D341Med (cell line): ENCODE data around the gene PHF14.
"Not testable (repeated sequence)": the region's sequence is repeated elsewhere in the genome, so short reads cannot be mapped to it uniquely, and the experiment has no call there.

Experiments
- DNase-seq: peaks from one replicate; pipeline ENCODE4 v3.0.0; 2012; ENCODE audit warnings: low spot score

Gene PHF14, protein sequence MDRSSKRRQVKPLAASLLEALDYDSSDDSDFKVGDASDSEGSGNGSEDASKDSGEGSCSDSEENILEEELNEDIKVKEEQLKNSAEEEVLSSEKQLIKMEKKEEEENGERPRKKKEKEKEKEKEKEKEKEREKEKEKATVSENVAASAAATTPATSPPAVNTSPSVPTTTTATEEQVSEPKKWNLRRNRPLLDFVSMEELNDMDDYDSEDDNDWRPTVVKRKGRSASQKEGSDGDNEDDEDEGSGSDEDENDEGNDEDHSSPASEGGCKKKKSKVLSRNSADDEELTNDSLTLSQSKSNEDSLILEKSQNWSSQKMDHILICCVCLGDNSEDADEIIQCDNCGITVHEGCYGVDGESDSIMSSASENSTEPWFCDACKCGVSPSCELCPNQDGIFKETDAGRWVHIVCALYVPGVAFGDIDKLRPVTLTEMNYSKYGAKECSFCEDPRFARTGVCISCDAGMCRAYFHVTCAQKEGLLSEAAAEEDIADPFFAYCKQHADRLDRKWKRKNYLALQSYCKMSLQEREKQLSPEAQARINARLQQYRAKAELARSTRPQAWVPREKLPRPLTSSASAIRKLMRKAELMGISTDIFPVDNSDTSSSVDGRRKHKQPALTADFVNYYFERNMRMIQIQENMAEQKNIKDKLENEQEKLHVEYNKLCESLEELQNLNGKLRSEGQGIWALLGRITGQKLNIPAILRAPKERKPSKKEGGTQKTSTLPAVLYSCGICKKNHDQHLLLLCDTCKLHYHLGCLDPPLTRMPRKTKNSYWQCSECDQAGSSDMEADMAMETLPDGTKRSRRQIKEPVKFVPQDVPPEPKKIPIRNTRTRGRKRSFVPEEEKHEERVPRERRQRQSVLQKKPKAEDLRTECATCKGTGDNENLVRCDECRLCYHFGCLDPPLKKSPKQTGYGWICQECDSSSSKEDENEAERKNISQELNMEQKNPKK

DNA sequence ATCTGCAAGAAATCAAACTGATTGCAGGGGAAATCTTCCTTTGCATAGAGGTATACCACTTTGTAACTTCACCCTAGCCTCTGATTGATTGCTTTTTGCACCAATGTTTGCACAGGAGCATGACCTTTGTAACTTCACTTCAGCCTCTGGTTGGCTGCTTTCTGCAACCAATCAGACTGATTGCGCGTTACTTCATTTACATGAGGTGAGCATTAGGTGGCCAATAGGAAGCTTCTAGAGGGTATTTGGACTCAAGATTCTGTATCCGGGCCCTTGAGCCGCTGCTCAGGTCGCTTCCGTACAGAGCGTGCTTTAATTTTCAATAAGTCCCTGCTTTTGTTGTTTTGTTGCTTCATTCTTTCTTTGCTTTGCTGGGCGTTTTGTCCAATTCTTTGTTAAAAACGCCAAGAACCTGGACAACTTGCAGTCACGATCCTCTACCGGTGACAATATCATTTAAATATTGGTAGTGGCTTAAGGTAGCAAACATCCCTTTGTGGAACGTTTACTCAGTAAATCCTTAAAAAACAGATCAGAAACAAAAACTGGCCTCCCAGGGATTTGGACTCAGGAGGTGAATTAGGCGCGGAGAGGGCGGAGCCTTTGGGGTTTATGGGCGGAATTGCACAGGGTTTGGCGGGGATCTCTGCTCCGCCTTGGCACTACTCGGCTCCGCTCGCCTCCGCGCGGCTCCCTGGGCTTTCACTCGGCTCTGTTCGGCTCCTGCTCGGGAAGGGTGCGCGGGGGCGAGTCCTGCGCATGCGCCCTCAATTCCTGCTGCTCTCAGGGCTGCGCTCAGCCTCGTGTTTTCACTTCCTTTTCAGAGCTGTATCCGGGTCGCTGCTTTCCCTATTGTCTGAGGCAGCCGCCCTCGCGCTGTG lies at the start of gene PHF14:
Gene PHF14, plus strand, starts transcription at position 812 of the 881 bp plus-strand sequence. CDS start 452 bp downstream, outside the sequence.
- peak; percentile 98 for DNase-seq

DNA sequence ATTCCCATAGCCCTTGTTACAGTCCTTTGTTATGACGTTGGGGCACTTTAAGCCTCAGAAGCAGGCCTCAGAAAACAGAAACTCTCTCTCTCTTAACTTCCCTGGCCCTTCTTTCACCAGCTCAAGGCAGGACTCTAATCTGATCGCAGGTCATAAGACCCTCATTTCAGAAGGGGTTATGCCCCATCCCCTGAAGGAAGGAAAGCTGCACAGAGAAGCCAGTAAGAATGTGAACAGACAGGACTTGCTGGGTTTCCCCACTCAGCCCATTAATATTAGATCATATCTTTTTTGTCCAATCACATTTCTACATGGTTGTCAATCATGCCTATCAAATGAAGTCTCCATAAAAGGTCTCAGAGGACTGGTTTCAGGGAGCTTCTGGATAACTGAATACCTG lies 49.3 kb upstream of the PHF14 start:
- no peak for DNase-seq

DNA sequence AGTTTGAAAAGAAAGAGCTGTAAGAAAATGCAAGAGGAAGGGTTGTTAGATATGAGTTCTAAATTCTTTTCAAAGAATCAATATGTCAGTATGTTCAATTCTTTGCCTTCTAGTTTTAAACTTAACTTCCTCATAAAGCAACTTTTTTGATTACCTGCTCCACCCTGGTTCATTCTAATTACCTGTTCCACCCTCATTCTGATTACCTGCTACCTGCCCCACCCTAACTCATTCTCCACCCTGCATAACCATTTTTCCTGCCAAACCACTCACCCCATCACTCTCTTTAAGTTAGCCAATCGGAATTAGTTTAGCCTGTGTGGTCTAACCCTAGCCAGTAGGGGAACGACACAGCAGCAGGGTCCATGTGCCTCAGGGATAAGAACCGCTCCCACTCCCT lies 45.5 kb upstream of the PHF14 start:
- not testable (repeated sequence) for DNase-seq

DNA sequence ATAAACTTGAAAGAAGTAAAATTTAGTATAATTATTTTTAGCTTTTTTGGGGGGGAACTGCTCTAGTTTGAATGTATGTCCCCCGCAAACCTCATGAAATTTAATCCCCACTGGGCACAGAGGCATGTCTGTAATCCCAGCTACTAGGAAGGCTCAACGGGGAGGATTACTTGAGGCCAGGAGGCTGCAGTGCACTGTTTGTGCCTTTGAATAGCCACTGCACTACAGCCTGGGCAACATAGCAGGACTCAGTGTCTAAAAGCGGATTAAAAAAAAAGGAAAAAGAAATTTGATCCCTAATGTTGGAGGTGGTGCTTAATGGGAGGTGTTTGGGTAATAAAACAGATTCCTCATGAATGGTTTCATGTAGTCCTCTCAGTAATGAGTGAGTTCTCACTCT lies 43.1 kb upstream of the PHF14 start:
- DNase-seq = no peak

DNA sequence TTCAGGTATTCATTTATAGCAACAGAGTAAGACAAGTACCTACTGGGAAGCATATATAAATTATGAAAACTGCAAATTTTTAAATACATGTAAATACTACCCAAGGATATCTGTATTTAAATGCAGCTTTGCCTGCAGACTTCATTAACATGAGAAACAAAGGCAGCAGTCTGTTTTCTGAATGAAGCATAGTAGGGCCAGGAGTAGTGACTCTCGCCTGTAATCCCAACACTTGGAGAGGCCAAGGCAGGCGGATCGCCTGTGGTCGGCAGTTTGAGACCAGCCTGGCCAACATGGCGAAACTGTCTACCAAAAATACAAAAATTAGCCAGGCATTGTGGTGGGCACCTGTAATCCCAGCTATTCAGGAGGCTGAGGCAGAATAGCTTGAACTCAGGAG lies 42.5 kb upstream of the PHF14 start:
- no peak for DNase-seq

DNA sequence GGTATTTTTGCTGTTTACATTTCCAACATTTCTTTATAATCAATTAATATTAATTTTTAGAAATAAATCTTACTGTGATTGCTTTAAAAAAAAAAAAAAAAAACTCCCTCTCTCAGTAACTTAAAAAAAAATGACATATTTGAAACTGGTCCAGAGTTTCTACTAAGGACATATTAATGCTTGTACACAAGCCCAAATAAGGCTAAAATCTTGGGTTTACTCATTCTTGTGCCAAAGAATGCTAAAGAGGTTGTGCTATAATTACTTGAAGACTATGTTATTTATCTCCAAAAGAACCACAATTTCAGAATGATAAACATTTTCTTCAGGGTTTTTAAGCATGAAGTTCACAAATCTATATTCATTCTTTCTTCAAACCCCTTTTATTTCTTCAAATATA lies 39.4 kb upstream of the PHF14 start:
- no peak for DNase-seq

DNA sequence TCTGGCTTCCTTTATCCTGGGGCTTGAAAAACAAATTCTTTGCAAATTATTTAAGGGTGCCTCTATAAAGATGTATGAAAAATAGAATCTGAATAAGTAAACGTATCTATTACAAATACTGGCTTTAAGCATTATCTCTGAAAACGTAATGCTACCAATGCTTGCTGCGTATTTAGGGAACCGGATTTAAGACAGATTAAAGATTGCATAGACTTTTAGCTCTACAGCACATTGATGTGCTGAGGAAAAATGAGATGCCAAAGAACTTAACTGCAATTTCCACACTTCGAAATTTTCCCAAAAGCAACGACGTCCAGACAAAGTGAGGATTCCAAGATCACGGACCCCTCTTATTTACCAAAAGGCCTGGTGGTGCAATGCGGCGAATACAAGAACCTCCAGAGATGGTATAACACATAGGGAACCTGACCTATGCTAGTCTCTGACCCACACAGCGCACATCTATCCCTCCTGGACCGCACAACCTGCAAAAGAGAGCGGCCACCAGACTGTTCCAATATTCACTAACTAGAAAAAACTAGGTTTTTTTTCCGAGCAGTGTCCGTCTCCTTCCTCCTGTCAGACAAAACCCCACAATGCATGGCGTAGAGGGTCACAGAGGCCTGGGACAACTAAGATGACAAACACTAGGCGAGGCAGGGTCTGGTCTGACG lies 34.3 kb upstream of the PHF14 start:
- peak; percentile 30 for DNase-seq

DNA sequence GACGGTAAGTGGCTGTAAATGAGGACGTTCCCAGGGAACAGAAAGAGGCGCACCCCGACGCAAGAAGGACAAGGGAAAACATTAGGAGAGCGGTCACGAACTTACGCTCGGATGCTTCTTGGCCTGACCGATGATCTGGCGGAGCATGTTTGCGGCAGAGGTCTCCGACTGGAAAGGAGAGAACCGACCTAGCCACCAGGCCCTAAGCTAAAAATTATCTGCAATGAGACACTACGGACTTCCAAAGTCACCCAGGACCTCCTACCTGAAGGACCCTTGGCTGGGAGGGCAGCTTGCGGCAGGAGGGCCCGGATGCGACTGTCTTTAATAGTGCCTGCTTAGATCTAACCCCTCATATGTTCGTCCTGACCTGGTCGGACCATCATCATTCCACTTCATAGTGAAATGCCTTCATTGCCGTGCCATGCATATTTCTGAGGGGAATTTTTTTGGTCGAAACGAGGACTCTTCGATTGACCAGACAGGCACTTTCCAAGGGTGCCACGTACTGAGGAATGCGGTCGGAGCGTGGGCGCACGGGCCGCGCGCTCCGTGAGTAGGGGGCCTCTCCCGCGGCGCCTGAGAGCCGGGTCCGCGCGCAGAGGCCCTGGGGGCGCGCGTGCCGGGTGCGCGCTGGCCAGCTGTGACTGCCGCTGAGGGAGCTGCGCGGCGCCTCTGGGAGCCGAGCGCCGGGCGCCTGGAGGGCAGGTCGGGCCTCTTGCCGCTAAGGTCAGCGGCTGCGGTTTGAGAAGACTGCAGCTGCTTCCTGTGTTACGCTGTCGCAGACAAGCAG lies 33.6 kb upstream of the PHF14 start:
- peak; percentile 99 for DNase-seq

DNA sequence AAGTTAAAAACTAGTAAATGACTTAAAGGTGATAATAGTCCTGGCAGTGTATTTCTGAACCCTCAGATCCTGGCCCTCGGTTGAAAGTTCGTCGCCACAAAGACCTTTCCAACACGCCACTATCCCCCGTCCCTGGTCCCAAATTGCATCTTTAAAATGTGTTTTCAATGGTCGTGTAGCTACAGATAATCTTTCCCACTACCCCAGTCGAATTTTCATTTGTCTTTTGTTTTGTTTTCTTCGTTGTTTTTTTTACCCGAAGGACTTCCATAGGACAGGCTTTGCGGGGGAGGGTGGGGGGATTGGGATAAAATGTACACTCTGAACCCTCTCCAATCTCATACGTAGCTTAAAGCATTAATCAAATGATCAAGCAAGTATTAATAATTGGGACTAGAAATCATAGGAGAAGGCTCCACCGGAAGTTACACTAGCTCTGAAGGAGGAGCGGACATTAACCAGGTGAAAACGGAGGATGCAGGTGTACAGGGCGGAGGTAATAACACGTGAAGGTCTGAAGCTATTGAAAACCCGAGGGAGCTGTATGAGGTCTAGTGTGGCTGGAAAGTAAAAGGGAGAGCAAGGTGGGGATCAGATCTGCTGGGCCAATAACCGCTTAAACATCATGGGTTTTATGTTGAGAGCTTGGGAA lies 32.8 kb upstream of the PHF14 start:
- DNase-seq = no peak

DNA sequence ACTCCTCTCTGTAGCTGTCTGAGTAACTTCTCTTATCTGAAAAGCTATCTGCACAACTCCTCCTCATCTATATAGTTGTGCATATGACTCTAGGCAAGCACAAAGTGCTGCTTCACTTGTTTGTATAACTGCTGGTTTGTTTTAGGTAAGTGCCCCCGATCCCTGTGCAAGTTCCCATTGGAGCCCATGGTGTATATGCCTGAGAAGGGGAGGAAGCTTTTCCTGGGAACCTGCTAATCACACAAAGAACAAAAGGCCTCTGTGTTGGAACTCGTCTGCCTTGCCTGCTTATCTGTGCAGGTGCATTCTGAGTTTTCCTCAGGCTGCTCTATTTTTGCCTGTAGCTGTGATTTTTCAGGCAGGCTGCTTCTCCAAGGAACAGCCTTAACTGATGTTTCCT lies 23.2 kb upstream of the PHF14 start:
- DNase-seq = no peak

DNA sequence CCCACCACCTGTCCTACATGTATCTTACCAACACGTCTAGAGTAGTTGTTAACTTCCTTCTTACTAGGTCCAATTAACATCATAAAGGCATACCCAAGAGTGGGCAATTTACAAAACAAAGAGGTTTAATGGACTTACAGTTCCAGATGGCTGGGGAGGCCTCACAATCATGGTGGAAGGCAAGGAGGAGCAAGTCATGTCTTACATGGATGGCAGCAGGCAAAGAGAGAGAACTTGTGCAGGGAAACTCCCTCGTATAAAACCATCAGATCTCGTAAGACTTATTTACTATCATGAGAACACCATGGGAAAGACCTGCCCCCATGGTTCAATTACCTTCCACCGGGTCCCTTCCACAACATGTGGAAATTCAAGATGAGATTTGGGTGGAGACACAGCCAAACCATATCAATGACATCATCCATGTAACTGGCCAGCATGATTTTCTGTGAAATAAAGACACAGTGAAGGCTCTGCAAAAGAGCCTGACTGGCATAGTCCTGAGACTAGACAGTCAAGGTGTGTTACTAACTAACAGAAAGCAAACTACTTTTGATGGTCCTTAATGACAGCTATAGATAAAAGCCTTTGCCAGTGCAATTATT lies 22.6 kb upstream of the PHF14 start:
- not testable (repeated sequence) for DNase-seq

DNA sequence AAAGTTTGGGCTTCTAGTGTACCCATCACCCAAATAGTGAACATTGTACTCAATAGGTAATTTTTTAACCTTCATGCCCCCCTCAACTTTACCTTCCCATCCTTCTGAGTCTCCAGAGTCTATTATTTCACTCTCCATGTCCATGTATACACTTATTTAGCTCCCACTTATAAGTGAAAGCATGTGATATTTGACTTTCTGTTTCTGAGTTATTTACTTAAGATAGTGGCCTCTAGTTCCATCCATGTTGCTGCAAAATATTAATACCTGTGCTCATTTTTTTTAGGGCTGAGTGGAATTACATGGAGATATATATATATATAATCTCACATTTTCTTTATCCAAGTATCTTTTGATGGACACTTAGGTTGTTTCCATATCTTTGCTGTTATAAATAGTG lies 21.1 kb upstream of the PHF14 start:
- DNase-seq = no peak

DNA sequence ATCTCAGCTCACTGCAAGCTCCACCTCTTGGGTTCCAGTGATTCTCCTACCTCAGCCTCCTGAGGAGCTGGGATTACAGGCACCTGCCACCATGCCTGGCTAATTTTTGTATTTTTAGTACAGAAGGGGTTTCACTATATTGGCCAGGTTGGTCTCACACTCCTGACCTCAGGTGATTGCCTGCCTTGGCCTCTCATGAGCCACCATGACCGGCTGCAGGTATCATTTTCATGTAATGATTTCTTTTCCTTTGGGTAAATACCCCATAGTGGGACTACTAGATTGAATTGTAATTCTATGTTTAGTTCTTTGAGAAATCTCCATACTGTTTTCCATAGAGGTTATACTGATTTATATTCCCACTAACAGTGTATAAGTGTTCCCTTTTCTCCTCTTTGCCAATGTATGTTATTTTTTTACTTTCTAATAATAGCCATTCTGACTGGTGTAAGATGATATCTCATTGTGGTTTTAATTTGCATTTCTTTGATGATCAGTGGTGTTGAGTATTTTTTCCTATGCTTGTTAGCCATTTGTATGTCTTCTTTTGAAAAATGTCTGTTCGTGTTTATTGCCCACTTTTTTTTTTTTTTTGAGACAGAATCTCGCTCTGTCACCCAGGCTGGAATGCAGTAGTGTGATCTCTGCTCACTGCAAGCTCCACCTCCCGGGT lies 20.5 kb upstream of the PHF14 start:
- not testable (repeated sequence) for DNase-seq

DNA sequence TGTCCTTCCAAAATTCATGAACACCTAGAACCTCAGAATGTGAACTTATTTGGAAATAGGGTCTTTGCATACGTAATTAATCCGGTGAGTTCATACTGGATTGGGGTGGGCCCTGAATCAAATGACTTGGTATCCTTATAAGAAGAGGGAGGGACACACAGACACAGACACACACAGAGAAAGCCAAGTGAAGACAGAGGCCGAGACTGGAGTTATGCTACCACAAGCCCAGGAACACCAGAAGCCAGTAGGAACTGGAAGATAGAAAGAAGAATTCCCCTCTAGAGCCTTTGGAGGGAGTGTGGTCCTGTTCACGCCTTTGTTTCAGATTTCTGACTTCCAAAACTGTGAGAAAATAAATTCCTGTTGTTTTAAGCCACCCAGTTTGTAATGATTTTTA lies 17.1 kb upstream of the PHF14 start:
- no peak for DNase-seq

DNA sequence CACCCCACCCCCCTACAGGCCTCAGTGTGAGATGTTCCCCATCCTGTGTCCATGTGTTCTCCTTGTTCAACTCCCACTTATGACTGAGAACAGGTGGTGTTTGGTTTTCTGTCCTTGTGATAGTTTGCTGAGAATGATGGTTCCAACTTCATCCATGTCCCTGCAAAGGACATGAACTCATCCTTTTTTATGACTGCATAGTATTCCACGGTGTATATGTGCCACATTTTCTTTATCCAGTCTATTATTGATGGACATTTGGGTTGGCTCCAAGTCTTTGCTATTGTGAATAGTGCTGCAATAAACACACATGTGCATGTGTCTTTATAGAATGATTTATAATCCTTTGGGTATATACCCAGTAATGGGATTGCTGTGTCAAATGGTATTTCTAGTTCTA lies 13.4 kb upstream of the PHF14 start:
- DNase-seq = not testable (repeated sequence)

DNA sequence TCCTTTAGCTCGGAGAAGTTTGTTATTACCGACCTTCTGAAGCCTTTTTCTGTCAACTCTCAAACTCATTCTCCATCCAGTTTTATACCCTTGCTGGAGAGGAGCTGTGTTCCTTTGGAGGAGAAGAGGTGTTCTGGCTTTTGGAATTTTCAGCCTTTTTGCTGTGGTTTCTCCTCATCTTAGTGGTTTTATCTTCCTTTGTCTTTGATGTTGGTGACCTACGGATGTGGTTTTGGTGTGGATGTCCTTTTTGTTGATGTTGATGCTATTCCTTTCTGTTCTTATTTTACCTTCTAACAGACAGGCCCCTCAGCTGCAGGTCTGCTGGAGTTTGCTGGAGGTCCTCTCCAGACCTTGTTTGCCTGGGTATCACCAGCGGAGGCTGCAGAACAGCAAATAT lies 8.7 kb upstream of the PHF14 start:
- not testable (repeated sequence) for DNase-seq

DNA sequence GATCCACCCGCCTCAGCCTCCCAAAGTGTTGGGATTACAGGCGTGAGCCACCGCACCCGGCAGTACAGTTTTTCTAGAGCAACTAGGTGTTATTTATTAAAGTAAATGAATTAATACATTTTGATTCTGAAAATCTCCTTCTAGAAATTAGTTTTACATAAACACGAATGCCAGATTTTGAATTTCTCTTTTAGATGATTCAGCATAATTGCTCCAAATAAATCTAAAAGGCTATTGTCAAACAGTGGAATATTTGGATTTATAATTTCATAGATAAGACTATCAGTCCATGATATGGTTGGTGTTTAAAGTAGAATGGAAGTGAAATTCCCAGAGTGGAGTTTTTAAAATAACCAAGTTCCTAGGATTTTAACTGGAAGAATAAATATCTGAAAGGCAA lies 1.5 kb upstream of the PHF14 start:
- DNase-seq = no peak

DNA sequence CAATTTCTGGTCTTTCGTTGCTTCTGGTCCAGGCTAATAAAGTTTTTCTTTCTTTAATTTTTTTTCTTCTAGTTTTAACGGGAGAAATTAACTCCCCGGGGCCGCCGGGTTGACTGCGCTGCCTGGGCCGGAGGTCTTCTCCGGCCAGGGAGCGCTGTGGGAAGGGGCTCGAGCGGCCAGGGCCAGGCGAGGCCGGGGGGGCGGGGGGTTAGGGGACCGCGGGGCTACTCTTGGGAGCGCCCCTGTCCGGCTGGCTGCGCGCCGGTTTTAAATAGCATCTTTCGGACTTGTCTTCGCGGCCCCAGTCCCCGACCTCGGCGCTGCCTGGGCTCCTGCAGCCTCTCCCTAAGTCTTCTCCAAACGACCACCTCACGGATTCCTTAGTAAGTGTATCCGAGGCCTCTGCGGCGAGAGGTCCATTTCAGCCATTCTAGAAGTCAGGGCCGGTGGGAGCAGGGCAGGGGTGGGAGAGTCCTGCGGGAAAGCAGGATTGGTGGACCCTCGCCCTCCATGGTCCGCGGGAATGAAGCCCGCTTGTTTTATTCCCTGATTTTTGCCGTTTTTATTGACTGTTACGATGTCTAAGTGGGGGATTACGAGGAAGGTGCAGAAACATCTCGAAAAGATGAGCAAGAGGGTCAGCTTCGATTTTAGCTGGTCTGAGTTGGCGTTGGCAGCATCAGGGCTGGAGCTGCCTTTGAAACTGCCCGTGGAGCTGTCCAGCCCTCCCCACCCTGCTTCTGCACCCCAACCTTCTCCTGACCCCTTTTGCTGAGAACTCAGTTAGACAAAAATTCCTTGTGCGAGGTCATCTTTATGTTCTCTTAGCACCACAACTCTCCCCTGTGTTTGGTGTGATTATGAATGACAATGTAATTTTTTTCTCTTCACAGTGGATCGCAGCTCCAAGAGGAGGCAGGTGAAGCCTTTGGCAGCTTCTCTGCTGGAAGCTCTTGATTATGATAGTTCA lies 555 bp downstream of the PHF14 start:
- DNase-seq = peak; percentile 68
